Neural progenitor cell (in vitro differentiated cells): Measurements from ENCODE around the gene TMEM208.

Source experiments
- CTCF ChIP-seq: fragments of 200-600 bp; sonication (generic); IDR thresholded peaks from 2 replicates; pipeline ENCODE4 v1.5.1; 2017; ENCODE audit warnings: antibody characterized with exemption, mild to moderate bottlenecking
- EZH2 ChIP-seq: fragments of 200-600 bp; sonication (generic); IDR thresholded peaks from 2 replicates; pipeline ENCODE4 v1.6.1; 2017; ENCODE audit warnings: antibody characterized with exemption, mild to moderate bottlenecking, moderate library complexity
- EZH2phosphoT487 ChIP-seq: fragments of 200-600 bp; sonication (generic); IDR thresholded peaks from 2 replicates; pipeline ENCODE4 v1.6.1; 2017; ENCODE audit warnings: antibody characterized with exemption

GRCh38 chr16:67228905-67229304 is 2.0 kb downstream of the TMEM208 start:
- no peak for TF ChIP-seq CTCF
- no peak for TF ChIP-seq EZH2
- TF ChIP-seq EZH2phosphoT487, result no peak
